Epithelial cell of prostate (primary cell): ENCODE measurements around the gene GDF7.
A peak's percentile ranks its signal among the peaks of the same experiment; 100 is the strongest.

Source experiments
- DNase-seq: peaks from one replicate; pipeline ENCODE4 v3.0.0-alpha.2; 2011; ENCODE audit warnings: low read depth, low spot score
- H3K27ac ChIP-seq: fragments of 450-650 bp; 2 replicates; pipeline ENCODE4 v1.5.1; 2017; ENCODE audit warnings: mild to moderate bottlenecking

Gene GDF7

GRCh38 chr2:20642055-20642971, 24.6 kb upstream of the GDF7 start:
- no peak for DNase-seq
- no peak overlapping the region for H3K27ac ChIP-seq

DNA sequence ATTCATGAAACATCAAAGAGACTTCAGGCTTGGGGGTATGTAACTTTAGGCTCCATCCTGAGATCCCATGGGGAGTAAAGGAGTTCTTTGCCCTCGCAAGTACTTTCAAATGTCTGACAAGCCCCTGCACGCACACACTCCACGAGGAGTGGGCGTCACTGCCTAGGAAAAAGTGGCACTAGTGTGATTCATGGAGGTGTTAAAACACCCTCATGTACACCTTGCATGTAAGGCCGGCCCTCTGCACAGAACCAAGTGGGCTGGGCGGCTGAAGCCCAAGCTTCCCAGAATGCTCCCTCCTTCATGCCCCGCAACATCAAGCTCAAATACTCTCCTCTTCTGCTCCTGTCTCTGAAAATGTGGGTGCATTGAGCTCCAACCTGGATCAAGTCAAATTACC, 23.9 kb upstream of the GDF7 start:
- no peak for DNase-seq
- no peak overlapping the region for H3K27ac ChIP-seq

DNA sequence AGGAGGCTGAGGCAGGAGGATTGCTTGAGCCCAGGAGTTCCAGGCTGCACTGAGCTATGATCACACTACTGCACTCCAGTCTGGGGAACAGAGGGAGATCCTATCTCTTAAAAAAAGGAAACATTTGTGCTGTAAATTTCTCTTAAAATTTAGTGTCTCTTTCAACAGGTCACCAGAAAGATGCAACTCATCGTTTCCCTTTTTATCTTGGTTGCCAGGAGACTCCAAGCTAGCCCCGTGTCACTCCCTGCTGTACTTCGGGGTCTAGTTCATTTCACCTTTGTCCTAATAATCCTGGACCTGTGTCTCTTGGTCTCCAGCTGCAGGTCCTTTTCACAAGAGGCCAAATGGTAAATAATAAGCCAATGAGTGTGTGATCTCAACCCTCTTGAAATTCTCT, 23.1 kb upstream of the GDF7 start:
- DNase-seq, result no peak
- no peak overlapping the region for H3K27ac ChIP-seq

GRCh38 chr2:20645301-20645701, 21.6 kb upstream of the GDF7 start:
- DNase-seq, result no peak
- H3K27ac ChIP-seq, result no peak overlapping the region

DNA sequence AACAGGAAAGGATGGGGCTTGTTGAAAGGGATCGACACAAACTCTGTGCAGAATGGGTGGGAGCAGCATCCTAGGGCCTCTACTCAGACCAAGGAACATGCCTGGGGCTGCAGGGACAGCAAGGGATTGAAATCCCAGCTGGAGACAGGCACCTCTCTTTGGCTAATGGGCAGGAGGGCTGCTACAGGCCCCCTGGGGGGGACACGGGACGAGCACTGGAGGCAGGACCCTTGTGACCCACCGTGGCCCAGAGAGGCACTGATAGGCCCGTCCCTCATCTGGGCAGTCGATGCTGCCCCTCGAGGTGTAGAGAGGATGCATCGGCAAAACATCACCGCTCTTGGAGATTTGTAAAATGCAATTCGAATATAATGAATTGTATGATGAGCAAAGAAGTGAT, 21.2 kb upstream of the GDF7 start:
- no peak for DNase-seq
- H3K27ac ChIP-seq, result no peak overlapping the region

DNA sequence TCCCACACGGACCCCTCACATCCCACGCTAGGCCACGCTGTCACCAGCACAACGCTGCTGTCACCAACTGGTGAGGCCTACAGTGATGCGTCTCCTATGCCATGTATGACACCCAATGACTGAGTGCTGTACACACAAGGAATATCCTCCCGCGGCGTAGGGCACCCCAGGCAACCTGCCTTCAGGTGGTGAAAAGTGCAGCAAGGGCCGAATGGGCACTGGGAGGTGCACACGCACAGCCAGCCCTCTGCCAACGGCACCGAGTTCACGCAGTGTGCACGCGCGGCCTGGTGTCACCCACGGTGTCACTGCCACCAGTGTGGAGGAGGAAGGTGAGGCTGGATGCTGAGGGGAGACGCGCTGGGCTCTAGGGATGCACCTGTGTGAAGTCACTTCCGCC, 20.5 kb upstream of the GDF7 start:
- no peak overlapping the region for H3K27ac ChIP-seq
- DNase-seq, result no peak

GRCh38 chr2:20647211-20647610, 19.7 kb upstream of the GDF7 start:
- H3K27ac ChIP-seq, result no peak overlapping the region
- no peak for DNase-seq

- DNase-seq, result no peak
- no peak overlapping the region for H3K27ac ChIP-seq
Observed at GRCh38 chr2:20647738-20648137, 19.2 kb upstream of the GDF7 start.

DNA sequence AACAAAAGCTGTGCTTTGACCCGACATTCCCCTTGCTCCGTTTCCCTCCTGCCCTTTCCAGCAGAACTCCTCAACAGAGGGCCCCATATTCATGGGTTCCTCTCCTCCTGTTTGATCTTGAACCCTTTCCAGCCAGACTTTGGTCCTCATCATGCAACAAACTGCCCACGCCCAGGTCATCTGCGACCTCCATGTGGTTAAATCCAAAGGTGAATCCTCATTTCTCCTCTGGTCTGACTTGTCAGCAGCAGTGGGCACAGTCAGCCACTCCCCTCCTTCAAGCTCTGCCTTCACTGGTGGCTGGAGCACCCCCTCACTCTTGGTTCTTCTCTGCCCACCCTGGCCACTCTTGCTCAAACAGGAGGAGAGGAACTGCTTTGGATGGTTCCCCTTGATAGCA, 18.7 kb upstream of the GDF7 start:
- no peak overlapping the region for H3K27ac ChIP-seq
- no peak for DNase-seq

DNA sequence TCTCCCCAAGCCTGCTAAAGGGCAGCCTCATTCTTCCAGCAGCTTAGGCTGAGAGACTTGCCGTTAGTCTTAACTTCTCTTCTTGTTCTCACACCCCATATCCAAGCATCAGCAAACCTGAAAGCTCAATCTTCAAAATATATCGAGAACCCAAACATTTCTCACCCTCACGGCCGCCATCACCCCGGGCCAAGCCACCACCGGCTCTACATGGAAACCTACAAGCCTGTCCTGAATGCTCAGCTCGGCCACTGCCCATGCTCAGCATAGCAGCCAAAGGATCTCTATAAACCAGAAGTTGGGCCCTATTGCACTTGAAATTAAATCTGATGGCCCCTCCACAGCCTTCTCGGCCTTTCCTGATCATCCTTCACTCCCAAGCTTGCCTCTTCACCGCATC, 18.1 kb upstream of the GDF7 start:
- no peak overlapping the region for H3K27ac ChIP-seq
- DNase-seq, result no peak

DNA sequence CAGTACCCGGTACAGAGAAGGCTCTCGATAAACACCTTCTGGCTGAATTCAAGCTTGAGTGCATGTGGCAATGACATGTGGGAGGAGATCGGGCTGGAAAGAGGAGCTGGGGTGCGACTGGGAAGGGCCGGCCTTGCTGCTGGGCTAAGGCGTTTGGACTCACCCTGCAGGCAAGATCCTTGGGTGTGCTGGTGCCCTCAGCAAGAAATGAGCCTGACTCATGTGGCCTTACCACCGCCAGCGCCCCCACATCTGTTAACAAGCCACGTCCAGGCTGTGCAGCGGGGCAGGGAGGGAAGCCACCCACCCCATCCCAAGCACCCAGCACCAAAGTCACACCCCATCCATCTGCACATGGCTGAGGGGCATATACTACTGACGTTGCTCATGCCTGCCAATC, 17.4 kb upstream of the GDF7 start:
- no peak overlapping the region for H3K27ac ChIP-seq
- no peak for DNase-seq

GRCh38 chr2:20649976-20650375, 17.0 kb upstream of the GDF7 start:
- DNase-seq, result no peak
- H3K27ac ChIP-seq, result no peak overlapping the region

DNA sequence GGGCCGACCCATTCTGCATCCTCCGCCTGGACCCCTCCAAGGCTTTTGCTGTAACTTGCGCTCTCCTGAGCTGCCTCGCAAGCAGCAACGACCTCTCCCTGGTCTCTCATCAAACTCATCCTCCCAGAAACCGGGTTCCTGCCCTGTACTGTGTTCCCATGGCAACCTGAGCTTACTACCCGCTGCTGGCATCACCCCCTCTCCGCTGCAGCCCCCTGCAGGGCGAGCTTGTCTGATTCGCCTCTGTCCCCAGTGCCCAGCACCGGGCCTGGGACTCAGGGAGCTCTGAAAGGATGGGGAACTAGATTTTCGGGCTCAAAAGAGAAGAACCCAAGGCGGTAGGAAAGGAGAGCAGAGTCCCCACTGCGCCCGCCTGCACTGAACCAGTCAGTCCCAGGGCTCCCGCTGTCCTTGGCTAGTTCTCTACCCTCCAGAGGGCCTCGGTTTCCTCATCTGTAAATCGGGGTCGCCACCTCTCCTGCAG, 16.5 kb upstream of the GDF7 start:
- H3K27ac ChIP-seq, result peak overlapping the region; percentile 53
- DNase-seq, result no peak

DNA sequence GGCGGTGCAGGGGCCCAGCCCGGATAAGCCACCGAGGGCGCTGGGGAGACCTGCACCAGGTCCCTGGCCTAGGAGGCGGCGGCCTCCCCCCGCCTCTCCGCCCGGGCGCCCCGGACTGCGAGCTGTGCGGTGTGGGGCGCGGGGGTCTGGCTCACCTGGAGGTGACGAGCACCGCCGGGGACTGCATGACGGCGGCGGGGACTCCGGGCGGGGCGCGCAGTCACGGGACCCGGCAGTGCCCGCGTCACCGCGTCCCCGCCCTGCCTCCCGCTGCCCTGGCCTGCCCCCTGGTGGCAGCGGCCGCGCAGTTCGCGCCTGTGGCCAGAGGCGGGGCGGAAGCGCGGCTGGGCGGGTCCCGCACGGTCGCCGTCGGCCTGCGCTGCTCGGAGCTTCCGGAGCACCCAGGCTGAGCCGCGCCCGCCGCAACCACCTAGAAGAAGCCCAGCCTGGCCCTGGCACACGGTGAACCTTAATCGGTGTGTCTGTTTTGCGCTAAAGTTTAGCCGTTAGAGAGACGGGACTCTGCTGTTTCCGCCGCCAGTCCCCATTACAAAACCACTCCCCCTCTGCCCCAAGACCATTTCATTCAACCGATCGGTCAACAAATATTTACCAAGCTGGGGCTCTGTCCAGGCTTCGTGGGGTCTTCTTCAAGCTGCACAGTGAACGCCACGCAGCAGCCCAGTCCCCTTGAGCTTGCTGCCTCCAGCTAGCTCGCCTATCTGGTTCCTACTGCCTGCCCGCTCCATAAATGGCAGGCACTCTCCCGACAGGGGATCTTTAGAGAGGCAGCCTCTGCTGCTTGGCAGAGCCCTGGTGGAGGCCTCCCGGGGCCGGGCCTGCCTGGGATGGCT, 15.8 kb upstream of the GDF7 start, which contains the start of gene HS1BP3:
Gene HS1BP3, minus strand, starts transcription at position 222 of the 854 bp plus-strand sequence. Its CDS starts 35 bp downstream, at position 187.
- DNase-seq, result no peak
- peak within 1 kb of the TSS; percentile 53 for H3K27ac ChIP-seq

GRCh38 chr2:20651731-20652099, 15.2 kb upstream of the GDF7 start:
- DNase-seq, result no peak
- H3K27ac ChIP-seq, result peak overlapping the region; percentile 53

DNA sequence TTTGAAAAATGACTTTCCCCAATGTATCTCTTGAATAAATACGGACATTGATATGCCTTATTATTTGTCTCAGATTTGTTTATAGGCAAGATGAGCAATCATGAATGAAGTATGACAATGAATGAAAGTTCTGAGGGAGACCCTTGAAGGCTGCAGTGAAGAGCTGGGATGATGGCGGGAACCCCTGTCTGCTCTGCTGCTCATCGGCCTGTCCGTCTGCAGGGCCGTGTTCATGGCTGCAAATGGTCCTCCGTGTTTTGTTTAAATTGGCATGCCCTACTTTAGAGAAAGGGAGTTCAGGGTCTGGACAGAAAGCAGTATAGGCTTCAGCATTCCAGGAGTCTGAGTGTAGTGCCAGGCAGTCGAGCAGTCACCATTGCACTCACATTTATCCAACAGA, 14.8 kb upstream of the GDF7 start:
- no peak overlapping the region for H3K27ac ChIP-seq
- DNase-seq, result no peak

DNA sequence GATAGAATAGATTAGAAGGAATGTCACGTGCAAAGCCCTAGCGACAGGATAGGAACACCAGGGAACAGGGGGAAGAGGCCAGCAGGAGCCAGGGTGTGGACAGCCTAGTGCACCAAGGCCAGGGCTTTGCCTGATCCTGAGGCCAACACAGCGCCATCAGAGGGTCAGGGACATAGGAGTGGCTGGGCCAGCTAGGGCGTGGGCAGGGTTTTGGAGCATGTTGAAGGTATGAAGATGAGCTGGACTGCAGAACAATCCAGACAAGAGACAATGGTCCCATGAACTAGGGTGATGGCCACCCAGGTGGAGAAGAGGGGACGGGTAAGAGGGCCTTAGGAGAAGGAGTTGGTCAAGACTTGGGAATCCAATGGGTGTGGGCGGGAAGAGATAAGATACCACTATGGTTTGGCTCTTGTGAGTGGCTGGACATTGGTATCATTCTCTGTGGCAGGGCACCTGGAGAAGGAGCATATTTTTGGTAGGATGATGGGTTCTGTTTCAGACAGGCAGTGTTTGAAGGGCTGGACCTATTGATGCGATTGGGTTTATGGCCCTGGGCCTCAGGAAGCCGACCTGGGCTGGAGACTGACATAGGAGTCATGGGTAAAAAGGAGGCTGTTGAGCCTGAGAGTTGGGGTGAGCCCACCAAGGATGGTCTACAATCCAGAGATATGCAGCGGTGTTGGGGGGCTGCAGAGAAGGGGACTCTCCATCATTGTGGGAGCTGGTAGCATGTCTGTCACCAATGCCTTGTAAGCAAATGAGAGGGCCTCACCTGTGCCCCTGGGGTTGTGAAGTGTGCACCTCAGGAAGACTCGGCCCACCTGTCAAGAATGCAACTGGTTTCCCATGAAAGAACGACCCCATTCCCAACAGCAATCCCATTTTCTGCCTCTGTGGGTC, 14.0 kb upstream of the GDF7 start:
- no peak overlapping the region for H3K27ac ChIP-seq
- no peak for DNase-seq

- DNase-seq, result no peak
- H3K27ac ChIP-seq, result no peak overlapping the region
Observed at GRCh38 chr2:20653695-20654534, 13.0 kb upstream of the GDF7 start.

- no peak overlapping the region for H3K27ac ChIP-seq
- DNase-seq, result no peak
Observed at GRCh38 chr2:20654535-20654813, 12.5 kb upstream of the GDF7 start.

- no peak for DNase-seq
- H3K27ac ChIP-seq, result no peak overlapping the region
Observed at GRCh38 chr2:20656561-20656960, 10.4 kb upstream of the GDF7 start.
